ENCODE measurements around the gene PPL.
A peak's percentile ranks its signal among the peaks of the same experiment; 100 is the strongest.
"Not testable (repeated sequence)": the region's sequence is repeated elsewhere in the genome, so short reads cannot be mapped to it uniquely, and the experiment has no call there.

PPL gene

GRCh38 chr16:4968879-4969483, 32.0 kb upstream of the PPL start:
- no peak overlapping the region for H3K27ac ChIP-seq
- ChIA-PET POLR2A (ENCODE audit: low non-redundant PET) (no interaction called here), CTCF (interaction anchor here (0.6 kb wide), 1 partner anchor 394 kb away, joined by 3 read pairs; no protein-coding TSS in a partner anchor)
- no peak for DNase-seq (ENCODE audit: low spot score)
- no peak for TF ChIP-seq CTCF (conservative IDR thresholded peaks at IDR 0.05; ENCODE audit: low read depth)

- CTCF ChIA-PET = interaction anchor here (0.6 kb wide), 1 partner anchor 394 kb away, joined by 3 read pairs; no protein-coding TSS in a partner anchor
- POLR2A ChIA-PET (ENCODE audit: low non-redundant PET); DNase-seq (ENCODE audit: low spot score); H3K27ac ChIP-seq: not testable (repeated sequence)
Observed at GRCh38 chr16:4968278-4968677, 31.3 kb upstream of the PPL start.

GRCh38 chr16:4966736-4967453, 29.9 kb upstream of the PPL start:
- TF ChIP-seq CTCF (conservative IDR thresholded peaks at IDR 0.05; ENCODE audit: low read depth) = no peak
- H3K27ac ChIP-seq = no peak overlapping the region
- DNase-seq (ENCODE audit: low spot score) = no peak
- CTCF ChIA-PET = no interaction called here
- POLR2A ChIA-PET (ENCODE audit: low non-redundant PET) = no interaction called here

GRCh38 chr16:4963527-4963926, 26.6 kb upstream of the PPL start:
- CTCF ChIA-PET; H3K27ac ChIP-seq; DNase-seq (ENCODE audit: low spot score); POLR2A ChIA-PET (ENCODE audit: low non-redundant PET): not testable (repeated sequence)

- POLR2A ChIA-PET (ENCODE audit: low non-redundant PET) = interaction anchor here (0.6 kb wide), 1 partner anchor 176 kb away, joined by 3 read pairs; no protein-coding TSS in a partner anchor
- CTCF ChIA-PET = interaction anchor here (0.6 kb wide), 1 partner anchor 36 kb away, joined by 3 read pairs; no protein-coding TSS in a partner anchor
- TF ChIP-seq CTCF (conservative IDR thresholded peaks at IDR 0.05; ENCODE audit: low read depth) = no peak
- DNase-seq (ENCODE audit: low spot score) = no peak
- H3K27ac ChIP-seq = no peak overlapping the region
Observed at GRCh38 chr16:4962716-4963115, 25.8 kb upstream of the PPL start.

- CTCF ChIA-PET = no interaction called here
- POLR2A ChIA-PET (ENCODE audit: low non-redundant PET) = no interaction called here
- no peak for TF ChIP-seq CTCF (conservative IDR thresholded peaks at IDR 0.05; ENCODE audit: low read depth)
- no peak overlapping the region for H3K27ac ChIP-seq
- no peak for DNase-seq (ENCODE audit: low spot score)
Observed at GRCh38 chr16:4960579-4960978, 23.6 kb upstream of the PPL start.

- POLR2A ChIA-PET (ENCODE audit: low non-redundant PET) = interaction anchor here (0.5 kb wide), 1 partner anchor 16 kb away, joined by 10 read pairs; no protein-coding TSS in a partner anchor
- H3K27ac ChIP-seq = peak overlapping the region; percentile 68; the same call in 1 of the 2 replicates
- no peak for DNase-seq (ENCODE audit: low spot score)
- no peak for TF ChIP-seq CTCF (conservative IDR thresholded peaks at IDR 0.05; ENCODE audit: low read depth)
- CTCF ChIA-PET = interaction anchor here (0.6 to 0.7 kb wide), 2 partner anchors 124 to 1413 kb away, joined by 3 to 4 read pairs; no protein-coding TSS in a partner anchor
Observed at GRCh38 chr16:4958510-4959438, 21.8 kb upstream of the PPL start.
